ENCODE measurements around the gene IER3. TPM values are rescaled to one million over a fixed set of nuclear protein-coding genes. Genes with fewer than 3 reads are reported as not detected.
A peak's percentile ranks its signal among the peaks of the same experiment; 100 is the strongest.

IER3 gene, protein sequence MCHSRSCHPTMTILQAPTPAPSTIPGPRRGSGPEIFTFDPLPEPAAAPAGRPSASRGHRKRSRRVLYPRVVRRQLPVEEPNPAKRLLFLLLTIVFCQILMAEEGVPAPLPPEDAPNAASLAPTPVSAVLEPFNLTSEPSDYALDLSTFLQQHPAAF
- total RNA-seq: 5.1 TPM
- polyA plus RNA-seq: 1 to 10 TPM in 3 of 4 donors, under 1 TPM in 1; 0.38 to 2.2 (median 1.4) TPM

DNA sequence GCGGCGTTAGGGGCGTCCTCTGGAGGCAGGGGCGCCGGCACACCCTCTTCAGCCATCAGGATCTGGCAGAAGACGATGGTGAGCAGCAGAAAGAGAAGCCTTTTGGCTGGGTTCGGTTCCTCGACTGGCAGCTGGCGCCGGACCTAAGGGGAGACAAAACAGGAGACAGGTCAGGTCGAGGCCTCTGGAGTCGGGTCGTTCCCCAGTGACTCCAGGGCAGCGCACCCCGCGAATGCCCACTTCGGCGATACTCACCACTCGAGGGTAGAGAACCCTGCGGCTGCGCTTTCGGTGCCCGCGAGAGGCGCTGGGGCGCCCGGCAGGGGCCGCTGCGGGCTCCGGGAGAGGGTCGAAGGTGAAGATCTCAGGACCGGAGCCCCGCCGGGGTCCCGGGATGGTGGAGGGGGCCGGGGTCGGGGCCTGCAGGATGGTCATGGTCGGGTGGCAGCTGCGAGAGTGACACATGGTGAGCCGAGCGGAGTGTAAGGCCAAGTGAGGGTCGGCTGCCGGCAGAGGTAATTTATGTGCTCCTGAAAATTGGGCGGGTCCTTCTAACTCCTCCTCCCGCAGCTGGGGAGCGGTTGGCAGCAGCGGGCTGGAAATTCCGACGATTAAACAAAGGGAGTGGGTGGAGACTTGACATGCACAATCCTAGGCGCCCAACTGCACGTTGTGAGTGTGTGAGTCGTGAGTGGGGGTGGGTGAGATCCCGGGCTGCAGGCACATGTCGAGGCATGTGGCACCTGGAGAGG lies at the start of gene IER3:
IER3 (minus strand) TSS at position 494 of the 752 bp plus-strand sequence; CDS start at position 465, 29 bp downstream.
- Mint-ChIP-seq H3K27ac (peak within 1 kb of the TSS; percentile 92 to 94 (median 93)), H3K4me1 (peaks cover 0 to 63% (median 41%) of the 10 kb centered on the region in 4 donors)

DNA sequence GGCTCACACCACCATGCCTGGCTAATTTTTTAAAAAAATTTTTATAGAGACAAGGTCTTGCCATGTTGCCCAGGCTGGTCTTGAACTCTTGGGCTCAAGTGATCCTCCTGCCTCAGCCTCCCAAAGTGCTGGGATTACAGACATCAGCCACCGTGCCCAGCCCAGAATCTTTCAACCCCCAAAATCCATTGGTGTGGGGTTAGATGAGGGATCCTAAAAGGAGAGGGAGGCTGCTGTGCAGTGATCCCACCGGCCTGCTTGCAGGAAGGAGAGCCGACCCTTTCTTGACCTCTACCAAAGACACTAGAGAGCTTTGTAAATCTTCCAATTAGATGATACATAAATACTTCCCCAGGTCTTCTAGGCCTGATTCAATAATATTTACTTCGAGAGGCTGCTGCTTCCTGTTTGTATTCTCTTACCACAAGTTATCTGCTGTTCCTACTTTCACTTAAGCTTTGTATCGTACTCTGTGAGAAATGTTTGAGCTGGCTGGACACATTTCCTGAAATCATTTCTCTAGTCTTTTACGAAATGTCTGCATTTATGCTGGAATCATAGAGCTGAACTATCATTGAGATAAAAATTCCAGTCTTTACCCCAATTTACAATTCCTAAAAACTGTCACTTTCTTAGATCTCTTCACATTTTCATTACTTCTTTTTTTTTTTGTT lies 49.3 kb upstream of the IER3 start:
- H3K36me3 ChIP-seq (ENCODE audit: control insufficient read depth, insufficient read depth, low read length): no peaks in the 10 kb centered on the region
- peaks cover 16% of the 10 kb centered on the region for H3K27me3 Mint-ChIP-seq
- peak overlapping the region; percentile 59 to 88 (median 80) for H3K4me3 Mint-ChIP-seq
- peaks cover 7% of the 10 kb centered on the region for H3K36me3 Mint-ChIP-seq
- H3K9me3 Mint-ChIP-seq: no peaks in the 10 kb centered on the region
- H3K4me1 Mint-ChIP-seq: peaks cover 10 to 62% (median 34%) of the 10 kb centered on the region in 4 donors
- ATAC-seq (ENCODE audit: low read depth in 2 of 2) (peak; percentile 93 to 97), DNase-seq (peak in 2 of 3 donors; percentile 59 to 78)
- peaks cover 15% of the 10 kb centered on the region for H3K4me1 ChIP-seq (ENCODE audit: control insufficient read depth, insufficient read depth, low read length, poor library complexity, severe bottlenecking)
- no peaks in the 10 kb centered on the region for H3K9me3 ChIP-seq (ENCODE audit: control insufficient read depth in 2 of 2, low read length in 2 of 2)
- peak overlapping the region; percentile 71 for H3K27ac ChIP-seq (ENCODE audit: insufficient read depth, low read length, poor library complexity, severe bottlenecking)
- no peaks in the 10 kb centered on the region for H3K27me3 ChIP-seq (ENCODE audit: control insufficient read depth, insufficient read depth, low read length)
- H3K27ac Mint-ChIP-seq: peak overlapping the region; percentile 94 to 97 (median 95)
- peak overlapping the region; percentile 81 for H3K4me3 ChIP-seq (ENCODE audit: low read depth, low read length)

More for the DNA sequence above, at the start of gene IER3:
- Histone ChIP-seq H3K4me1 (ENCODE audit: control insufficient read depth, insufficient read depth, low read length, poor library complexity, severe bottlenecking) (peaks cover 33% of the 10 kb centered on the region), H3K36me3 (ENCODE audit: control insufficient read depth, insufficient read depth, low read length) (no peaks in the 10 kb centered on the region), H3K27ac (ENCODE audit: insufficient read depth, low read length, poor library complexity, severe bottlenecking) (peak within 1 kb of the TSS; percentile 59), H3K4me3 (ENCODE audit: low read depth, low read length) (peak within 1 kb of the TSS; percentile 80), H3K27me3 (ENCODE audit: control insufficient read depth, insufficient read depth, low read length) (no peaks in the 10 kb centered on the region), H3K9me3 (ENCODE audit: control insufficient read depth in 2 of 2, low read length in 2 of 2) (no peaks in the 10 kb centered on the region)
- DNase-seq: peak; percentile 61 to 68 (median 63)
- peaks cover 7% of the 10 kb centered on the region for H3K27me3 Mint-ChIP-seq
- H3K4me3 Mint-ChIP-seq: peak within 1 kb of the TSS; percentile 91 to 98 (median 96)
- peak; percentile 55 to 62 for ATAC-seq (ENCODE audit: low read depth in 2 of 2)
- peaks cover 7% of the 10 kb centered on the region for H3K36me3 Mint-ChIP-seq
- peaks cover 0 to 2% (median 0%) of the 10 kb centered on the region in 7 donors for H3K9me3 Mint-ChIP-seq

DNA sequence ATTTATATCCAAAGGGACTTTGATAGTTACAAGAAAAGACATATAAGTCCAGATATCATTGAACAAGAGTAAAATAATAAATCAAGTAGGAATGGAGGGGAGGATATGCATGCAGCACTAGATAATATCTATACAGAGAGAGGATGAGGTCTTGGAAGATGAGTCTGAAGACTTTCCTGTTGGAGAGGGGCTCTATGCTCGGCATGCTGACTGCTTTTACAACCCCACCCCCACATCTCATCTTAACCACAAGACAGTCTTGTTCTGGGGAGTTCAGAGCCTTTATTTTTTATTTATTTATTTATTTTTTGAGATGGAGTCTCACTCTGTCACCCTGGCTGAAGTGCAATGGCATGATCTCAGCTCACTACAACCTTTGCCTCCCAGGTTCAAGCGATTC lies 48.4 kb upstream of the IER3 start:
- Histone ChIP-seq H3K27ac (ENCODE audit: insufficient read depth, low read length, poor library complexity, severe bottlenecking) (peak overlapping the region; percentile 10), H3K4me3 (ENCODE audit: low read depth, low read length) (no peak overlapping the region), H3K9me3 (ENCODE audit: control insufficient read depth in 2 of 2, low read length in 2 of 2) (no peaks in the 10 kb centered on the region), H3K36me3 (ENCODE audit: control insufficient read depth, insufficient read depth, low read length) (no peaks in the 10 kb centered on the region), H3K4me1 (ENCODE audit: control insufficient read depth, insufficient read depth, low read length, poor library complexity, severe bottlenecking) (peaks cover 20% of the 10 kb centered on the region), H3K27me3 (ENCODE audit: control insufficient read depth, insufficient read depth, low read length) (no peaks in the 10 kb centered on the region)
- Mint-ChIP-seq H3K4me3 (no peak overlapping the region), H3K27me3 (peaks cover 13% of the 10 kb centered on the region), H3K4me1 (peaks cover 10 to 66% (median 32%) of the 10 kb centered on the region in 4 donors), H3K27ac (peak overlapping the region; percentile 66 to 94 (median 89)), H3K36me3 (peaks cover 2% of the 10 kb centered on the region), H3K9me3 (no peaks in the 10 kb centered on the region)
- DNase-seq (no peak), ATAC-seq (ENCODE audit: low read depth in 2 of 2) (no peak)

DNA sequence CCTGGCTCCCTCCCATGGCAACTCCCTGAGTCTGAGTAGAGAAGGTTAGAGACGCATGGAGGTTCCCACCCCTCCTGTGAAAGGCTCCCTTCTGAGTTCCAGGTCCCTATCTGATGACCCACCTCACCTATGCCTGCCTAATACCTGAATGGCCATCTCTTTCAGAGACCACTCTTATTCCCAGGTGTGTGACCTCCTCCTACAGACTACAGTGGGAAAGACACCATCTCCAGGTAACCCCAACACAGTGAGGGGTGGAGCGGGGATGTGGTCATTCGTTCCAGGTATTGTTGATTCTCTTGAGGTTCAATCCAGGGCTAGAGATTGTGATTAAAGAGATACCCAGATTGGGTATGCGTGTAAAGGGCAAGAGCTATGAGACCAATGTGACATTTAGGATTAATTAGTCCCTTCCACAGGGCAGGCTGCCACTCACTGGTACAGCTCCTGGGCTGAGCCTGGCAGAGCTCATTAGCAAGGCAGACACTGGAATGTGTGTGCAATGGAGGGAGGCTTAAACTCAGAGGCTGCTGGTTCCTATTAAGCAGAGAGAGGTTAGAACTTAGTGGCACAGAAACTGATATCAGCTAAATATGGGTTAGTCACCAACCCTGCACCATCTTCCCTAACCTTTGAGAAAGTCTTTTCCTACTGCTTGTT lies 46.5 kb upstream of the IER3 start:
- Mint-ChIP-seq H3K27me3 (peaks cover 6% of the 10 kb centered on the region), H3K27ac (peak overlapping the region; percentile 83 to 92 (median 86)), H3K4me1 (peaks cover 10 to 72% (median 33%) of the 10 kb centered on the region in 4 donors), H3K4me3 (peak overlapping the region in 1 of 4 donors; percentile 59), H3K36me3 (no peaks in the 10 kb centered on the region), H3K9me3 (no peaks in the 10 kb centered on the region)
- H3K36me3 ChIP-seq (ENCODE audit: control insufficient read depth, insufficient read depth, low read length): no peaks in the 10 kb centered on the region
- no peak overlapping the region for H3K27ac ChIP-seq (ENCODE audit: insufficient read depth, low read length, poor library complexity, severe bottlenecking)
- no peaks in the 10 kb centered on the region for H3K27me3 ChIP-seq (ENCODE audit: control insufficient read depth, insufficient read depth, low read length)
- DNase-seq (no peak), ATAC-seq (ENCODE audit: low read depth in 2 of 2) (no peak)
- H3K4me1 ChIP-seq (ENCODE audit: control insufficient read depth, insufficient read depth, low read length, poor library complexity, severe bottlenecking): peaks cover 20% of the 10 kb centered on the region
- H3K4me3 ChIP-seq (ENCODE audit: low read depth, low read length): no peak overlapping the region
- H3K9me3 ChIP-seq (ENCODE audit: control insufficient read depth in 2 of 2, low read length in 2 of 2): no peaks in the 10 kb centered on the region

DNA sequence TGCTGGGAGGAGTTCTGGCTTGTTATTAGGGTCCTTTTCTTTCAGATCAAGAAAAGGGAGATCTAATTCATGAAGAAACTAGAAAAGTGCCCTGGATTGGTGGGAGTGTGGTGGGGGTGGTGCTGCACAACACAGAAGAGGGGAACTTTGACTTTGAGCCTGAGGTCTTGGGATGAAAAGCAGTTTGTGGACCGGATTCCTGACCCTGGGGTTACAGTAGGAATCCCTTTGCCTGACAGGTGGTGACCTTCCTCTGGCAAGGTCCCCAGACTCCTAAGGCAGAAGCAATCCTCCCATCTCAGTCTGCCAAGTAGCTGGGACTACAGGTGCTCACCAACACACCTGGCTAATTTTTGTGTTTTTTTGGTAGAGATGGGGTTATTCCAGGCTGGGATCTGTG lies 45.3 kb upstream of the IER3 start:
- Mint-ChIP-seq H3K27me3 (peaks cover 6% of the 10 kb centered on the region), H3K9me3 (no peaks in the 10 kb centered on the region), H3K4me1 (peaks cover 7 to 66% (median 29%) of the 10 kb centered on the region in 4 donors), H3K36me3 (no peaks in the 10 kb centered on the region), H3K27ac (peak overlapping the region in 2 of 3 donors; percentile 77 to 87), H3K4me3 (no peak overlapping the region)
- Histone ChIP-seq H3K36me3 (ENCODE audit: control insufficient read depth, insufficient read depth, low read length) (no peaks in the 10 kb centered on the region), H3K27ac (ENCODE audit: insufficient read depth, low read length, poor library complexity, severe bottlenecking) (no peak overlapping the region), H3K4me3 (ENCODE audit: low read depth, low read length) (no peak overlapping the region), H3K9me3 (ENCODE audit: control insufficient read depth in 2 of 2, low read length in 2 of 2) (no peaks in the 10 kb centered on the region), H3K27me3 (ENCODE audit: control insufficient read depth, insufficient read depth, low read length) (no peaks in the 10 kb centered on the region), H3K4me1 (ENCODE audit: control insufficient read depth, insufficient read depth, low read length, poor library complexity, severe bottlenecking) (peaks cover 20% of the 10 kb centered on the region)
- DNase-seq: no peak
- ATAC-seq (ENCODE audit: low read depth in 2 of 2): no peak

- Mint-ChIP-seq H3K4me1 (peaks cover 0 to 53% (median 19%) of the 10 kb centered on the region in 4 donors), H3K36me3 (no peaks in the 10 kb centered on the region), H3K4me3 (peak overlapping the region in 1 of 4 donors; percentile 26), H3K9me3 (no peaks in the 10 kb centered on the region), H3K27ac (peak overlapping the region; percentile 31 to 70 (median 53)), H3K27me3 (no peaks in the 10 kb centered on the region)
- H3K4me3 ChIP-seq (ENCODE audit: low read depth, low read length): no peak overlapping the region
- DNase-seq (no peak), ATAC-seq (ENCODE audit: low read depth in 2 of 2) (no peak)
- H3K27ac ChIP-seq (ENCODE audit: insufficient read depth, low read length, poor library complexity, severe bottlenecking): no peak overlapping the region
- H3K9me3 ChIP-seq (ENCODE audit: control insufficient read depth in 2 of 2, low read length in 2 of 2): no peaks in the 10 kb centered on the region
- no peaks in the 10 kb centered on the region for H3K27me3 ChIP-seq (ENCODE audit: control insufficient read depth, insufficient read depth, low read length)
- H3K4me1 ChIP-seq (ENCODE audit: control insufficient read depth, insufficient read depth, low read length, poor library complexity, severe bottlenecking): peaks cover 9% of the 10 kb centered on the region
- no peaks in the 10 kb centered on the region for H3K36me3 ChIP-seq (ENCODE audit: control insufficient read depth, insufficient read depth, low read length)
Measured at GRCh38 chr6:30787954-30788353, 43.6 kb upstream of the IER3 start.

- no peaks in the 10 kb centered on the region for H3K27me3 ChIP-seq (ENCODE audit: control insufficient read depth, insufficient read depth, low read length)
- H3K4me1 Mint-ChIP-seq: peaks cover 0 to 34% (median 8%) of the 10 kb centered on the region in 4 donors
- no peak overlapping the region for H3K4me3 Mint-ChIP-seq
- no peak overlapping the region for H3K4me3 ChIP-seq (ENCODE audit: low read depth, low read length)
- H3K27ac Mint-ChIP-seq: peak overlapping the region in 1 of 3 donors; percentile 85
- H3K36me3 Mint-ChIP-seq: no peaks in the 10 kb centered on the region
- H3K9me3 Mint-ChIP-seq: no peaks in the 10 kb centered on the region
- H3K27ac ChIP-seq (ENCODE audit: insufficient read depth, low read length, poor library complexity, severe bottlenecking): no peak overlapping the region
- H3K9me3 ChIP-seq (ENCODE audit: control insufficient read depth in 2 of 2, low read length in 2 of 2): no peaks in the 10 kb centered on the region
- no peaks in the 10 kb centered on the region for H3K36me3 ChIP-seq (ENCODE audit: control insufficient read depth, insufficient read depth, low read length)
- DNase-seq: no peak
- no peak for ATAC-seq (ENCODE audit: low read depth in 2 of 2)
- no peaks in the 10 kb centered on the region for H3K4me1 ChIP-seq (ENCODE audit: control insufficient read depth, insufficient read depth, low read length, poor library complexity, severe bottlenecking)
- H3K27me3 Mint-ChIP-seq: no peaks in the 10 kb centered on the region
Measured at GRCh38 chr6:30782425-30783014, 38.2 kb upstream of the IER3 start.

Measured in CD4-positive, CD25-positive, alpha-beta regulatory T cell (primary cell).